ENCODE data around the gene HERPUD1. TPM values are rescaled to one million over a fixed set of nuclear protein-coding genes. Genes with fewer than 3 reads are reported as not detected.

Gene HERPUD1
- total RNA-seq, 1 experiment from 2014 or later = 28.9 TPM

DNA sequence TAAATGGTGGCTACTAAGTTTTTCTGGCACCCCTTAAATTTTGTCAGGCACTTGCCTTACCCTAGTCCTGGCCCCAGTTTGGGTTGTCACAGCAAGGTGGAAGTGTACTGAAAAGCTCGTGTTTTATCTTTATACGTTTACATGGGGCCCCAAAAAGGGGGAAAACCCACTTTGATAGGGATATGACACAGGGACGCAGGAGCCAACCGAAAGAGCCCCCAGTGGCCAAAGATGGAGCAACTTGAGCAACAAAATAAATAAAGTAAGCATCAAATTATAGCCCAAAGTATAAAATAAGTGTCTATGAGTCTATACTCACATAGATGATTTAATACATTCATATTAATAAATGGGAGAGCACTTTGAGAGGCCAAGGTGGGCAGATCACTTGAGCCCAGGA, 24.8 kb downstream of the HERPUD1 start:
- H3K79me1 ChIP-seq (ENCODE audit: insufficient read depth, low read depth, low read length, poor library complexity, severe bottlenecking) = no peaks in the 10 kb centered on the region
- no CpG with 5 or more reads among the region's 4 CpGs for WGBS (ENCODE audit: extremely low coverage, insufficient read length, low lambda C conversion rate)
- H3K23me2 ChIP-seq (ENCODE audit: insufficient read length, low read depth, low read length, poor library complexity, severe bottlenecking) = no peaks in the 10 kb centered on the region
- no peaks in the 10 kb centered on the region for H3K4me1 ChIP-seq (ENCODE audit: insufficient read depth, low read length)
- TF ChIP-seq, protein P1, sequence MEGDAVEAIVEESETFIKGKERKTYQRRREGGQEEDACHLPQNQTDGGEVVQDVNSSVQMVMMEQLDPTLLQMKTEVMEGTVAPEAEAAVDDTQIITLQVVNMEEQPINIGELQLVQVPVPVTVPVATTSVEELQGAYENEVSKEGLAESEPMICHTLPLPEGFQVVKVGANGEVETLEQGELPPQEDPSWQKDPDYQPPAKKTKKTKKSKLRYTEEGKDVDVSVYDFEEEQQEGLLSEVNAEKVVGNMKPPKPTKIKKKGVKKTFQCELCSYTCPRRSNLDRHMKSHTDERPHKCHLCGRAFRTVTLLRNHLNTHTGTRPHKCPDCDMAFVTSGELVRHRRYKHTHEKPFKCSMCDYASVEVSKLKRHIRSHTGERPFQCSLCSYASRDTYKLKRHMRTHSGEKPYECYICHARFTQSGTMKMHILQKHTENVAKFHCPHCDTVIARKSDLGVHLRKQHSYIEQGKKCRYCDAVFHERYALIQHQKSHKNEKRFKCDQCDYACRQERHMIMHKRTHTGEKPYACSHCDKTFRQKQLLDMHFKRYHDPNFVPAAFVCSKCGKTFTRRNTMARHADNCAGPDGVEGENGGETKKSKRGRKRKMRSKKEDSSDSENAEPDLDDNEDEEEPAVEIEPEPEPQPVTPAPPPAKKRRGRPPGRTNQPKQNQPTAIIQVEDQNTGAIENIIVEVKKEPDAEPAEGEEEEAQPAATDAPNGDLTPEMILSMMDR (conservative IDR thresholded peaks at IDR 0.05) = peak; percentile 36; the same call in 2 of the 3 replicates
- Mint-ChIP-seq H3K9me3 (peaks cover 3 to 11% of the 10 kb centered on the region in 2 experiments; a peak in 3 of 5 replicates), H3K27me3 (ENCODE audit: low read depth) (no peaks in the 10 kb centered on the region), H3K4me3 (no peak overlapping the region), H3K36me3 (ENCODE audit: insufficient read depth in 1 of 3, low read depth in 3 of 3) (no peaks in the 10 kb centered on the region; a peak in 1 of 7 replicates), H3K27ac (no peak overlapping the region), H3K4me1 (no peaks in the 10 kb centered on the region)
- no peak overlapping the region for H2BK15ac ChIP-seq (ENCODE audit: low read depth, low read length)
- H3K4me2 ChIP-seq (ENCODE audit: insufficient read depth, insufficient read length, low read length) = no peak overlapping the region
- no peak overlapping the region for H4K5ac ChIP-seq (ENCODE audit: insufficient read length, low read depth, low read length)
- no peak overlapping the region for H2AK5ac ChIP-seq (ENCODE audit: insufficient read length, low read length)
- H3K23ac ChIP-seq (ENCODE audit: insufficient read length, low read depth, low read length) = no peak overlapping the region
- no peak overlapping the region for H2BK120ac ChIP-seq (ENCODE audit: low read depth, low read length, poor library complexity, severe bottlenecking)
- no peak overlapping the region for H2AFZ ChIP-seq (ENCODE audit: low read length)
- no peak overlapping the region for H3K9ac ChIP-seq (ENCODE audit: extremely low read depth, insufficient read length, low read length)
- DNase-seq = no peak
- no peak overlapping the region for H2BK12ac ChIP-seq (ENCODE audit: insufficient read length, low read depth, low read length)
- H3T11ph ChIP-seq (ENCODE audit: low read length) = no peak overlapping the region
- H4K8ac ChIP-seq (replicated peaks; ENCODE audit: insufficient read length, low read depth, low read length) = no peak overlapping the region
- H3K56ac ChIP-seq (ENCODE audit: insufficient read length, low read depth, low read length) = no peak overlapping the region
- no peak overlapping the region for H3K18ac ChIP-seq (ENCODE audit: insufficient read length, low read depth, low read length)
- no peak overlapping the region for H3K27ac ChIP-seq (ENCODE audit: insufficient read length, low read depth, low read length)
- H4K91ac ChIP-seq (ENCODE audit: insufficient read length, low read depth, low read length) = no peak overlapping the region
- H2BK5ac ChIP-seq (ENCODE audit: insufficient read length, low read length) = no peak overlapping the region
- H3K9me3 ChIP-seq (ENCODE audit: control insufficient read depth, low read depth, low read length) = no peaks in the 10 kb centered on the region
- no peaks in the 10 kb centered on the region for H3K27me3 ChIP-seq (ENCODE audit: insufficient read depth, low read length)
- H3K4ac ChIP-seq (ENCODE audit: low read depth, low read length) = no peak overlapping the region
- H2BK20ac ChIP-seq (ENCODE audit: low read depth, low read length, poor library complexity, severe bottlenecking) = no peak overlapping the region
- H3K14ac ChIP-seq (ENCODE audit: insufficient read depth, low read length) = no peak overlapping the region
- H4K20me1 ChIP-seq (ENCODE audit: control insufficient read depth, insufficient read depth, insufficient read length) = no peaks in the 10 kb centered on the region
- no peaks in the 10 kb centered on the region for H3K79me2 ChIP-seq (ENCODE audit: insufficient read depth, low read length)

All from H9 (cell line).